ENCODE data around the gene CAMK2A. TPM values are rescaled to one million over a fixed set of nuclear protein-coding genes. Genes with fewer than 3 reads are reported as not detected.

The CAMK2A gene
- total and polyA plus RNA-seq, 2 donors (not counting 3 experiments of a cell fraction or from before 2014, with no cell fraction given) = not detected

GRCh38 chr5:150320044-150320613 is 30.6 kb upstream of the CAMK2A start:
- BruUV-seq (replicated peaks) = no TSS peak
- Histone ChIP-seq H3K9me1 (replicated peaks; ENCODE audit: control insufficient read depth, extremely low read depth, insufficient read depth, low read length) (no peaks in the 10 kb centered on the region), H3K27me3 (ENCODE audit: control insufficient read depth in 2 of 2, insufficient read depth in 2 of 2, low read length in 2 of 2) (no peaks in the 10 kb centered on the region), H3K79me2 (ENCODE audit: control insufficient read depth, insufficient read depth, low read length) (no peaks in the 10 kb centered on the region), H3K9ac (replicated peaks; ENCODE audit: extremely low read depth, insufficient read depth, low read length) (no peak overlapping the region), H3K4me1 (ENCODE audit: control insufficient read depth, extremely low read depth, insufficient read depth, low read length) (peaks cover 24% of the 10 kb centered on the region), H3K4me2 (ENCODE audit: insufficient read depth, low read length) (no peak overlapping the region), H2AFZ (ENCODE audit: low read depth, low read length) (no peak overlapping the region), H4K20me1 (replicated peaks; ENCODE audit: control insufficient read depth, extremely low read depth, insufficient read depth, low read length) (no peaks in the 10 kb centered on the region), H3K27ac (ENCODE audit: insufficient read depth, low read depth, low read length) (no peak overlapping the region), H3K4me3 (replicated peaks in 1 of 3; ENCODE audit: insufficient read depth in 1 of 3, low read depth in 1 of 3, low read length in 3 of 3) (no peak overlapping the region), H3K9me3 (replicated peaks; ENCODE audit: control insufficient read depth, insufficient read depth, low read length) (no peaks in the 10 kb centered on the region), H3K36me3 (ENCODE audit: control insufficient read depth in 2 of 2, extremely low read depth in 1 of 2, insufficient read depth in 2 of 2, low read length in 2 of 2) (no peaks in the 10 kb centered on the region)
- no peak for TF ChIP-seq POLR2AphosphoS5 (IDR thresholded peaks at IDR 0.05; ENCODE audit: insufficient read depth, low read depth, low read length)
- no peak for TF ChIP-seq POLR2A (IDR thresholded peaks at IDR 0.05; ENCODE audit: low read depth, low read length)
- TF ChIP-seq FOS (IDR thresholded peaks at IDR 0.05; ENCODE audit: borderline replicate concordance, insufficient read depth, low read length) = no peak
- dilution Hi-C loops (cut with MboI; ENCODE audit: extremely low pct_ligation_motif_present, low sequenced_read_pairs) = no loop called here
- POLR2A ChIA-PET = interaction anchor here (0.6 kb wide), 1 partner anchor 90 kb away, joined by 9 read pairs; no protein-coding TSS in a partner anchor
- FAIRE-seq (no peak), DNase-seq (ENCODE audit: low read depth, low spot score) (no peak)
- intact Hi-C loops (cut with micrococcal nuclease) = no loop called here
- CTCF ChIA-PET = interaction anchor here (1.5 kb wide), 1 partner anchor 9 kb away, joined by 6 read pairs; no protein-coding TSS in a partner anchor

DNA sequence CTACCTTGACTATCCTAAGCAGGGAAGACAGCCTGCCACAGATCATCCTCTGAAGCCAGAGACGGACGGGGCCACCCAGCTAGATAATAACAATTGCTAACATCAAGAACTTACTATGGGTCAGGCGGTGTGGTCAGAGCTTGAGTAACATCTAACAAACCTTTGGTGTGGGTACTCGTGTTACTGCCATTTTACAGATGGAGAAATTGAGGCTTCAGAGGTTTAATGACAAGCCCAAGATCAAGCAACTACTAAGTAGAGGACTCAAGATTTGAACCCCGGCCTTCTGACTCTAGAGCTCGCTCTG is 29.9 kb upstream of the CAMK2A start:
- no peak overlapping the region for H3K9ac ChIP-seq (replicated peaks; ENCODE audit: extremely low read depth, insufficient read depth, low read length)
- no peak overlapping the region for H2AFZ ChIP-seq (ENCODE audit: low read depth, low read length)
- H3K4me2 ChIP-seq (ENCODE audit: insufficient read depth, low read length) = no peak overlapping the region
- no peaks in the 10 kb centered on the region for H3K79me2 ChIP-seq (ENCODE audit: control insufficient read depth, insufficient read depth, low read length)
- peaks cover 24% of the 10 kb centered on the region for H3K4me1 ChIP-seq (ENCODE audit: control insufficient read depth, extremely low read depth, insufficient read depth, low read length)
- no peak for DNase-seq (ENCODE audit: low read depth, low spot score)
- FAIRE-seq = no peak
- no peak for TF ChIP-seq GATA2 (IDR thresholded peaks at IDR 0.05; ENCODE audit: insufficient read depth, insufficient read length, low read depth, low read length)
- TF ChIP-seq EZH2 (IDR thresholded peaks at IDR 0.05; ENCODE audit: borderline replicate concordance, low read depth, low read length, severe bottlenecking) = no peak
- POLR2A ChIA-PET = interaction anchor here (0.6 kb wide), 1 partner anchor 89 kb away, joined by 9 read pairs; no protein-coding TSS in a partner anchor
- no peaks in the 10 kb centered on the region for H3K27me3 ChIP-seq (ENCODE audit: control insufficient read depth in 2 of 2, insufficient read depth in 2 of 2, low read length in 2 of 2)
- H3K9me1 ChIP-seq (replicated peaks; ENCODE audit: control insufficient read depth, extremely low read depth, insufficient read depth, low read length) = no peaks in the 10 kb centered on the region
- H3K9me3 ChIP-seq (replicated peaks; ENCODE audit: control insufficient read depth, insufficient read depth, low read length) = no peaks in the 10 kb centered on the region
- no peaks in the 10 kb centered on the region for H3K36me3 ChIP-seq (ENCODE audit: control insufficient read depth in 2 of 2, extremely low read depth in 1 of 2, insufficient read depth in 2 of 2, low read length in 2 of 2)
- dilution Hi-C loops (cut with MboI; ENCODE audit: extremely low pct_ligation_motif_present, low sequenced_read_pairs) = no loop called here
- H4K20me1 ChIP-seq (replicated peaks; ENCODE audit: control insufficient read depth, extremely low read depth, insufficient read depth, low read length) = no peaks in the 10 kb centered on the region
- BruUV-seq (replicated peaks) = no TSS peak
- intact Hi-C loops (cut with micrococcal nuclease) = loop anchor here (5.0 kb wide), 1 partner anchor 52 kb away; no protein-coding TSS in a partner anchor
- CTCF ChIA-PET = interaction anchor here (0.8 kb wide), 2 partner anchors 11 to 143 kb away, joined by 3 read pairs; no protein-coding TSS in a partner anchor
- H3K4me3 ChIP-seq (replicated peaks in 1 of 3; ENCODE audit: insufficient read depth in 1 of 3, low read depth in 1 of 3, low read length in 3 of 3) = no peak overlapping the region
- H3K27ac ChIP-seq (ENCODE audit: insufficient read depth, low read depth, low read length) = no peak overlapping the region

All from endothelial cell of umbilical vein (primary cell).